ENCODE measurements around the gene TAS2R39. TPM values are rescaled to one million over a fixed set of nuclear protein-coding genes. Genes with fewer than 3 reads are reported as not detected.
"Not testable (repeated sequence)": the region's sequence is repeated elsewhere in the genome, so short reads cannot be mapped to it uniquely, and the experiment has no call there.

Gene TAS2R39
- total RNA-seq, 1 experiment from 2014 or later, result not detected

DNA sequence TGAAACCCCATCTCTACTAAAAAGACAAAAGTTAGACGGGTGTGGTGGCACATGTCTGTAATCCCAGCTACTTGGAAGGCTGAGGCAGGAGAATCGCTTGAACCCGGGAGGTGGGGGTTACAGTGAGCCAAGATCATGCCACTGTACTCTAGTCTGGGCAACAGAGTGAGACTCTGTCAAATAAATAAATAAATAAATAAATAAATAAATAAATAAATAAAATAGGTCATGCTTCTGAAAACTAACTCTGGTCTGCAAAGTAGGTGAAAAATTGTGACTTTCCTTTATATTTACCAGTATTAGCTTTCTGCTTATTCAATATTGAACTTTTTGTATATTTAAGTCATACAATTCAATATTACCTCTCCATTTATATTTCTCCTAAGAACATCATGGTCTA is 24.6 kb upstream of the TAS2R39 start:
- not testable (repeated sequence) for H3K23me2 ChIP-seq (ENCODE audit: insufficient read length, low read depth, low read length, poor library complexity, severe bottlenecking); H3K4me2 ChIP-seq (ENCODE audit: insufficient read depth, insufficient read length, low read length); H3K23ac ChIP-seq (ENCODE audit: insufficient read length, low read depth, low read length); H2BK5ac ChIP-seq (ENCODE audit: insufficient read length, low read length); H2AK5ac ChIP-seq (ENCODE audit: insufficient read length, low read length); H3K4me1 ChIP-seq (ENCODE audit: insufficient read depth, low read length); H3K27ac Mint-ChIP-seq; H4K8ac ChIP-seq (replicated peaks; ENCODE audit: insufficient read length, low read depth, low read length); H2BK12ac ChIP-seq (ENCODE audit: insufficient read length, low read depth, low read length); H2BK120ac ChIP-seq (ENCODE audit: low read depth, low read length, poor library complexity, severe bottlenecking); H3K79me2 ChIP-seq (ENCODE audit: insufficient read depth, low read length); H3K9me3 ChIP-seq (ENCODE audit: control insufficient read depth, low read depth, low read length); H2BK15ac ChIP-seq (ENCODE audit: low read depth, low read length); H4K5ac ChIP-seq (ENCODE audit: insufficient read length, low read depth, low read length); H3K4ac ChIP-seq (ENCODE audit: low read depth, low read length); H4K20me1 ChIP-seq (ENCODE audit: control insufficient read depth, insufficient read depth, insufficient read length); H3T11ph ChIP-seq (ENCODE audit: low read length); H2BK20ac ChIP-seq (ENCODE audit: low read depth, low read length, poor library complexity, severe bottlenecking); H3K18ac ChIP-seq (ENCODE audit: insufficient read length, low read depth, low read length); H3K27me3 ChIP-seq (ENCODE audit: insufficient read depth, low read length); H3K36me3 Mint-ChIP-seq (ENCODE audit: insufficient read depth in 1 of 3, low read depth in 3 of 3); H3K9me3 Mint-ChIP-seq; H3K9ac ChIP-seq (ENCODE audit: extremely low read depth, insufficient read length, low read length); H3K27me3 Mint-ChIP-seq (ENCODE audit: low read depth); H2AFZ ChIP-seq (ENCODE audit: low read length); H3K27ac ChIP-seq (ENCODE audit: insufficient read length, low read depth, low read length); H3K56ac ChIP-seq (ENCODE audit: insufficient read length, low read depth, low read length); H3K14ac ChIP-seq (ENCODE audit: insufficient read depth, low read length); H3K4me1 Mint-ChIP-seq; DNase-seq; H4K91ac ChIP-seq (ENCODE audit: insufficient read length, low read depth, low read length); H3K79me1 ChIP-seq (ENCODE audit: insufficient read depth, low read depth, low read length, poor library complexity, severe bottlenecking); H3K4me3 Mint-ChIP-seq
- no CpG with 5 or more reads among the region's 3 CpGs for WGBS (ENCODE audit: extremely low coverage, insufficient read length, low lambda C conversion rate)

Measured in H9 (cell line).